SK-N-SH treated with all-trans-retinoic acid at 6 μM for 48 hours (cell line): ENCODE results near the gene FAM32A.

ENCODE experiments used
- ATAC-seq: fragments of 200-7000 bp; cut with Tn5 transposase; 3 replicates; pipeline ENCODE4 v1.9.1; 2020; ENCODE audit warnings: mild to moderate bottlenecking, moderate library complexity
- ARNTL ChIP-seq: fragments of 450-650 bp; formaldehyde crosslinking; IDR thresholded peaks from 2 replicates; pipeline ENCODE4 v1.5.0; 2020; ENCODE audit warnings: low read depth, mild to moderate bottlenecking, moderate library complexity, borderline replicate concordance
- BACH2 ChIP-seq: fragments of 250-450 bp; sonication (Bioruptor Pico); IDR thresholded peaks from 2 replicates; pipeline ENCODE4 v1.9.0; 2021; ENCODE audit warnings: mild to moderate bottlenecking, borderline replicate concordance
- CSDC2 ChIP-seq: fragments of 250-450 bp; sonication (Bioruptor Pico); IDR thresholded peaks from 2 replicates; pipeline ENCODE4 v1.5.0; 2020; ENCODE audit warnings: mild to moderate bottlenecking, moderate library complexity
- CSRNP3 ChIP-seq: fragments of 250-450 bp; sonication (Bioruptor Pico); IDR thresholded peaks from 2 replicates; pipeline ENCODE4 v1.5.1; 2021; ENCODE audit warnings: mild to moderate bottlenecking, moderate library complexity
- ESRRG ChIP-seq: fragments of 250-450 bp; sonication (Bioruptor Pico); IDR thresholded peaks from 2 replicates; pipeline ENCODE4 v1.6.1; 2021; ENCODE audit warnings: mild to moderate bottlenecking
- GLIS3 ChIP-seq: fragments of 250-450 bp; sonication (Bioruptor Pico); IDR thresholded peaks from 2 replicates; pipeline ENCODE4 v1.5.0; 2020; ENCODE audit warnings: mild to moderate bottlenecking, moderate library complexity
- ISL1 ChIP-seq: fragments of 250-450 bp; sonication (Bioruptor Pico); IDR thresholded peaks from 2 replicates; pipeline ENCODE4 v2.1.2; 2022; ENCODE audit warnings: mild to moderate bottlenecking, moderate library complexity
- PATZ1 ChIP-seq: fragments of 250-450 bp; sonication (Bioruptor Pico); IDR thresholded peaks from 2 replicates; pipeline ENCODE4 v1.8.0; 2020; ENCODE audit warnings: mild to moderate bottlenecking, moderate library complexity, borderline replicate concordance
- POU6F1 ChIP-seq: fragments of 250-450 bp; sonication (Bioruptor Pico); IDR thresholded peaks from 2 replicates; pipeline ENCODE4 v1.8.0; 2021; ENCODE audit warnings: low read depth, mild to moderate bottlenecking, moderate library complexity, borderline replicate concordance
- PPARA ChIP-seq: fragments of 250-450 bp; sonication (Bioruptor Pico); IDR thresholded peaks from 2 replicates; pipeline ENCODE4 v1.5.0; 2020; ENCODE audit warnings: mild to moderate bottlenecking, borderline replicate concordance
- RARB ChIP-seq: fragments of 250-450 bp; sonication (Bioruptor Pico); IDR thresholded peaks from 2 replicates; pipeline ENCODE4 v1.8.0; 2021; ENCODE audit warnings: mild to moderate bottlenecking, moderate library complexity
- SNAI2 ChIP-seq: fragments of 250-450 bp; sonication (Bioruptor Pico); IDR thresholded peaks from 2 replicates; pipeline ENCODE4 v1.5.0; 2020; ENCODE audit warnings: mild to moderate bottlenecking, moderate library complexity
- TCF4 ChIP-seq: fragments of 250-450 bp; sonication (Bioruptor Pico); IDR thresholded peaks from 2 replicates; pipeline ENCODE4 v1.8.0; 2021; ENCODE audit warnings: mild to moderate bottlenecking, moderate library complexity, borderline replicate concordance
- TOX ChIP-seq: fragments of 250-450 bp; sonication (Bioruptor Pico); IDR thresholded peaks from 2 replicates; pipeline ENCODE4 v1.8.0; 2021; ENCODE audit warnings: mild to moderate bottlenecking, moderate library complexity, borderline replicate concordance
- TSHZ2 ChIP-seq: fragments of 250-450 bp; sonication (Bioruptor Pico); IDR thresholded peaks from 2 replicates; pipeline ENCODE4 v1.5.0; 2020; ENCODE audit warnings: mild to moderate bottlenecking, moderate library complexity
- ZFP3 ChIP-seq: fragments of 250-450 bp; sonication (Bioruptor Pico); IDR thresholded peaks from 2 replicates; pipeline ENCODE4 v1.5.0; 2020; ENCODE audit warnings: mild to moderate bottlenecking, moderate library complexity
- ZFP30 ChIP-seq: fragments of 450-650 bp; formaldehyde crosslinking; IDR thresholded peaks from 2 replicates; pipeline ENCODE4 v1.5.0; 2022; ENCODE audit warnings: mild to moderate bottlenecking, moderate library complexity
- ZNF565 ChIP-seq: fragments of 450-650 bp; formaldehyde crosslinking; conservative IDR thresholded peaks from 2 replicates; pipeline ENCODE4 v1.5.0; 2020; ENCODE audit warnings: low read depth, mild to moderate bottlenecking, moderate library complexity
- ZNF70 ChIP-seq: fragments of 450-650 bp; formaldehyde crosslinking; IDR thresholded peaks from 2 replicates; pipeline ENCODE4 v1.5.0; 2020; ENCODE audit warnings: mild to moderate bottlenecking, moderate library complexity
- ZNF8 ChIP-seq: fragments of 450-650 bp; formaldehyde crosslinking; IDR thresholded peaks from 2 replicates; pipeline ENCODE4 v1.5.0; 2020; ENCODE audit warnings: mild to moderate bottlenecking, moderate library complexity

FAM32A gene

GRCh38 chr19:16185123-16185767, at the start of gene FAM32A:
TSS of gene FAM32A (plus strand) at chr19:16185410. CDS start at chr19:16185443, 33 bp downstream.
- TF ChIP-seq TCF4 (CRISPR knock-in tag) (no peak), ARNTL (no peak), BACH2 (no peak), RARB (CRISPR knock-in tag) (no peak), ESRRG (CRISPR knock-in tag) (no peak), ZNF565 (CRISPR knock-in tag) (no peak), ISL1 (no peak)
- TF ChIP-seq, all 23 proteins: peak for 0
- peak; percentile 92 for ATAC-seq

- peak; percentile 27; the same call in 2 of the 3 replicates for ATAC-seq
- TF ChIP-seq BACH2 = no peak
- TF ChIP-seq TOX (CRISPR knock-in tag) = no peak
- TF ChIP-seq ESRRG (CRISPR knock-in tag) = no peak
- no peak for TF ChIP-seq PATZ1
- no peak for TF ChIP-seq CSRNP3
- no peak for TF ChIP-seq ISL1
Measured at GRCh38 chr19:16135430-16136127, 49.6 kb upstream of the FAM32A start.

- no peak for TF ChIP-seq BACH2
- TF ChIP-seq TOX (CRISPR knock-in tag) = no peak
- TF ChIP-seq ZNF565 (CRISPR knock-in tag) = no peak
- no peak for TF ChIP-seq PPARA
- ATAC-seq = peak; percentile 47
Measured at GRCh38 chr19:16136185-16136999, 48.8 kb upstream of the FAM32A start.

GRCh38 chr19:16139752-16140151, 45.5 kb upstream of the FAM32A start:
- no peak for TF ChIP-seq ZFP30 (CRISPR knock-in tag)
- TF ChIP-seq CSRNP3 = no peak
- TF ChIP-seq BACH2 = no peak
- no peak for TF ChIP-seq ZNF8 (CRISPR knock-in tag)
- no peak for TF ChIP-seq GLIS3
- no peak for TF ChIP-seq ISL1
- no peak for TF ChIP-seq ARNTL
- TF ChIP-seq ESRRG (CRISPR knock-in tag) = no peak
- no peak for ATAC-seq

- no peak for ATAC-seq
- no peak for TF ChIP-seq POU6F1
- no peak for TF ChIP-seq TSHZ2 (CRISPR knock-in tag)
- TF ChIP-seq RARB (CRISPR knock-in tag) = no peak
- no peak for TF ChIP-seq ZNF70 (CRISPR knock-in tag)
- TF ChIP-seq SNAI2 (CRISPR knock-in tag) = no peak
- no peak for TF ChIP-seq CSRNP3
- no peak for TF ChIP-seq CSDC2
- no peak for TF ChIP-seq ISL1
- no peak for TF ChIP-seq TOX (CRISPR knock-in tag)
- TF ChIP-seq ESRRG (CRISPR knock-in tag) = no peak
- TF ChIP-seq ARNTL = no peak
- no peak for TF ChIP-seq ZFP3 (CRISPR knock-in tag)
Measured at GRCh38 chr19:16141043-16141442, 44.2 kb upstream of the FAM32A start.
